Type B pancreatic cell (in vitro differentiated cells): ENCODE data around the gene ARID1A. TPM values are rescaled to one million over a fixed set of nuclear protein-coding genes. Genes with fewer than 3 reads are reported as not detected.

Experiments
- DNase-seq: peaks from one replicate; pipeline ENCODE4 v3.0.0; 2021; ENCODE audit warnings: mixed read lengths; ENCODE audit not compliant: unreplicated experiment; ENCODE audit errors: extremely low spot score
- H3K27ac Mint-ChIP-seq: 2 replicates; pipeline ENCODE4 v1.8.0; 2021; ENCODE audit warnings: mild to moderate bottlenecking, mixed read lengths
- H3K27me3 Mint-ChIP-seq: 2 replicates; pipeline ENCODE4 v1.8.0; 2021; ENCODE audit warnings: mixed read lengths
- H3K36me3 Mint-ChIP-seq: 2 replicates; pipeline ENCODE4 v1.8.0; 2021; ENCODE audit warnings: mixed read lengths
- H3K4me1 Mint-ChIP-seq: one replicate; pipeline ENCODE4 v1.8.0; 2021; ENCODE audit warnings: mixed read lengths; ENCODE audit not compliant: unreplicated experiment
- H3K4me3 Mint-ChIP-seq: 2 replicates; pipeline ENCODE4 v1.8.0; 2021; ENCODE audit warnings: mild to moderate bottlenecking, mixed read lengths
- H3K9me3 Mint-ChIP-seq: 2 replicates; pipeline ENCODE4 v1.8.0; 2021; ENCODE audit warnings: mixed read lengths
- CTCF ChIP-seq: fragments of 200-600 bp; sonication (generic); conservative IDR thresholded peaks from 2 replicates; pipeline ENCODE4 v1.5.0; 2021; ENCODE audit warnings: antibody characterized with exemption, mild to moderate bottlenecking
- total RNA-seq: library from RNA; stranded (reverse); gene quantifications from 2 replicates; pipeline ENCODE4 v1.2.1, GENCODE V29; 2021; ENCODE audit warnings: low replicate concordance

The ARID1A gene
- total RNA-seq, 1 donor from 2014 or later = 121 TPM

GRCh38 chr1:26684763-26685508 is 10.9 kb upstream of the ARID1A start:
- H3K36me3 Mint-ChIP-seq = no peaks in the 10 kb centered on the region
- H3K27me3 Mint-ChIP-seq = no peaks in the 10 kb centered on the region
- H3K9me3 Mint-ChIP-seq = no peaks in the 10 kb centered on the region
- no peak for DNase-seq
- no peak for TF ChIP-seq CTCF
- no peak overlapping the region for H3K27ac Mint-ChIP-seq
- H3K4me3 Mint-ChIP-seq = no peak overlapping the region
- peaks cover 3% of the 10 kb centered on the region for H3K4me1 Mint-ChIP-seq

GRCh38 chr1:26686795-26687194 is 9.0 kb upstream of the ARID1A start:
- H3K27me3 Mint-ChIP-seq = no peaks in the 10 kb centered on the region
- H3K36me3 Mint-ChIP-seq = no peaks in the 10 kb centered on the region
- no peak for DNase-seq
- no peak for TF ChIP-seq CTCF
- H3K4me1 Mint-ChIP-seq = peaks cover 13% of the 10 kb centered on the region
- no peak overlapping the region for H3K27ac Mint-ChIP-seq
- H3K9me3 Mint-ChIP-seq = no peaks in the 10 kb centered on the region
- H3K4me3 Mint-ChIP-seq = no peak overlapping the region

DNA sequence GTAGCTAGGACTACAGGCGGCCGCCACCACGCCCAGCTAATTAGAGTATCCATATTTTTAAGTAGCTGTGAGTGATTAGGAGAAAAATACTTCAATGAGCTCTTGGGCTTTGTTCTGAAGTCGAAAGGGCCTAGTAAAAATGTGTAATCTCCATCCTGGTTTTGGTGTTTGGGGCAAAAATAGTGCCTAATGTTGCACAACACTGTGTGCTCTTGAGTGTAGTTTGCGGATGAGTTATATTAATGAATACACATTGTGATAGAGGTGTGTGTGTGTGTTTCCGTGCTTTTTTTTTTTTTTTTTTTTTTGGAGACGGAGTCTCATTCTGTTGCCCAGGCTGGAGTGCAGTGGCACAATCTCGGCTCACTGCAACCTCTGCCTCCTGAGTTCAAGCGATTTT is 6.3 kb upstream of the ARID1A start:
- no peak overlapping the region for H3K4me3 Mint-ChIP-seq
- peak overlapping the region; percentile 39 for H3K27ac Mint-ChIP-seq
- no peaks in the 10 kb centered on the region for H3K36me3 Mint-ChIP-seq
- TF ChIP-seq CTCF = no peak
- DNase-seq = no peak
- H3K9me3 Mint-ChIP-seq = no peaks in the 10 kb centered on the region
- H3K4me1 Mint-ChIP-seq = peaks cover 37% of the 10 kb centered on the region
- H3K27me3 Mint-ChIP-seq = no peaks in the 10 kb centered on the region

GRCh38 chr1:26690157-26690556 is 5.7 kb upstream of the ARID1A start:
- Mint-ChIP-seq H3K27me3 (no peaks in the 10 kb centered on the region), H3K36me3 (no peaks in the 10 kb centered on the region), H3K9me3 (no peaks in the 10 kb centered on the region), H3K4me1 (peaks cover 42% of the 10 kb centered on the region), H3K27ac (peak overlapping the region; percentile 39), H3K4me3 (peak overlapping the region; percentile 44)
- no peak for DNase-seq
- no peak for TF ChIP-seq CTCF

GRCh38 chr1:26690576-26691031 is 5.2 kb upstream of the ARID1A start:
- DNase-seq = no peak
- H3K4me3 Mint-ChIP-seq = peak overlapping the region; percentile 44
- H3K27me3 Mint-ChIP-seq = no peaks in the 10 kb centered on the region
- H3K4me1 Mint-ChIP-seq = peaks cover 42% of the 10 kb centered on the region
- H3K9me3 Mint-ChIP-seq = no peaks in the 10 kb centered on the region
- H3K27ac Mint-ChIP-seq = peak overlapping the region; percentile 9
- H3K36me3 Mint-ChIP-seq = no peaks in the 10 kb centered on the region
- TF ChIP-seq CTCF = no peak
